DND-41 (cell line): ENCODE results near the gene RFX2.

Experiments used
- CTCF ChIP-seq: IDR thresholded peaks from 2 replicates; pipeline ENCODE4 v1.5.1; 2012; ENCODE audit warnings: borderline replicate concordance, low read length, moderate library complexity, mild to moderate bottlenecking; ENCODE audit not compliant: poor library complexity, severe bottlenecking; ENCODE audit errors: extremely low read depth
- EZH2 ChIP-seq: IDR thresholded peaks from 3 replicates; pipeline ENCODE4 v1.6.1; 2012; ENCODE audit warnings: borderline replicate concordance, low read depth, mild to moderate bottlenecking, moderate library complexity, low read length, inconsistent platforms; ENCODE audit not compliant: severe bottlenecking

- TF ChIP-seq CTCF (no peak), EZH2 (no peak)
These were observed 107.7 kb downstream of the RFX2 start for GRCh38 chr19:6002591-6002990.
